K562 (cell line): ENCODE data around the gene HPX. TPM values are rescaled to one million over a fixed set of nuclear protein-coding genes. Genes with fewer than 3 reads are reported as not detected.

Source experiments
- ATF1 ChIP-seq, 2 experiments: fragments of 450-650 bp in 1 of 2; IDR thresholded peaks; 2 replicates each; pipeline ENCODE4 v1.6.1; 2016; ENCODE audit warnings: missing compliant biosample characterization in 1 of 2, missing genetic modification characterization in 1 of 2
- BHLHE40 ChIP-seq: IDR thresholded peaks from 2 replicates; pipeline ENCODE4 v1.6.1; 2011; ENCODE audit warnings: low read length, improper control_type of control experiment
- BRD4 ChIP-seq: fragments of 200-600 bp; sonication (generic); IDR thresholded peaks from 2 replicates; pipeline ENCODE4 v1.6.1; 2017; ENCODE audit warnings: inconsistent platforms
- CBFA2T3 ChIP-seq: fragments of 450-650 bp; IDR thresholded peaks from 2 replicates; pipeline ENCODE4 v1.6.1; 2017
- CEBPG ChIP-seq, 3 experiments: fragments of 200-800 bp in 1 of 3; sonication (Bioruptor generic) in 1 of 3; sonication (generic) in 1 of 3; formaldehyde crosslinking in 1 of 3; IDR thresholded peaks in 2 of 3; conservative IDR thresholded peaks in 1 of 3; 2 replicates each; pipeline versions ENCODE4 v1.6.1 to v1.8.0; 2016 to 2022; ENCODE audit warnings: missing compliant biosample characterization in 2 of 3, missing genetic modification characterization in 2 of 3, mild to moderate bottlenecking in 1 of 3, missing genetic modification reagents in 1 of 3
- CGGBP1 ChIP-seq: fragments of 250-450 bp; sonication (Bioruptor Pico); IDR thresholded peaks from 2 replicates; pipeline ENCODE4 v1.9.0; 2021; ENCODE audit warnings: mild to moderate bottlenecking
- CREB1 ChIP-seq, 2 experiments: sonication (generic) in 1 of 2; formaldehyde crosslinking in 1 of 2; IDR thresholded peaks; 2 replicates each; pipeline versions ENCODE4 v1.6.1 to v1.8.0; 2012 to 2022; ENCODE audit warnings: inconsistent platforms in 1 of 2, mild to moderate bottlenecking in 1 of 2, missing genetic modification reagents in 1 of 2, moderate library complexity in 1 of 2
- FOXJ2 ChIP-seq: fragments of 200-800 bp; sonication (Bioruptor generic); IDR thresholded peaks from 2 replicates; pipeline ENCODE4 v1.6.1; 2016; ENCODE audit warnings: missing genetic modification characterization, missing compliant biosample characterization
- GTF2E2 ChIP-seq: fragments of 200-800 bp; sonication (Bioruptor generic); IDR thresholded peaks from 2 replicates; pipeline ENCODE4 v1.6.1; 2016; ENCODE audit warnings: missing genetic modification characterization, missing compliant biosample characterization
- HCFC1 ChIP-seq: IDR thresholded peaks from 2 replicates; pipeline ENCODE4 v1.6.1; 2012; ENCODE audit warnings: low read depth, low read length, improper control_type of control experiment
- HDAC3 ChIP-seq: fragments of 450-650 bp; IDR thresholded peaks from 2 replicates; pipeline ENCODE4 v1.6.1; 2018; ENCODE audit warnings: borderline replicate concordance, mild to moderate bottlenecking, moderate library complexity; ENCODE audit not compliant: partially characterized antibody
- HMG20B ChIP-seq: fragments of 250-450 bp; sonication (Bioruptor Pico); IDR thresholded peaks from 2 replicates; pipeline ENCODE4 v1.5.0; 2021; ENCODE audit warnings: mild to moderate bottlenecking
- HMGN3 ChIP-seq: IDR thresholded peaks from 2 replicates; pipeline ENCODE4 v1.6.1; 2011; ENCODE audit warnings: borderline replicate concordance, low read depth, mild to moderate bottlenecking, mixed read lengths, low read length; ENCODE audit not compliant: insufficient read length; ENCODE audit errors: extremely low read depth
- JUND ChIP-seq, 2 experiments: IDR thresholded peaks; 2 replicates in 1 of 2; 3 replicates in 1 of 2; pipeline ENCODE4 v1.6.1; 2011; ENCODE audit warnings: borderline replicate concordance in 2 of 2, low read depth in 2 of 2, low read length in 2 of 2, improper control_type of control experiment in 1 of 2, missing biosample characterization in 1 of 2, missing genetic modification characterization in 1 of 2, missing genetic modification reagents in 1 of 2
- MIER1 ChIP-seq: fragments of 450-650 bp; IDR thresholded peaks from 2 replicates; pipeline ENCODE4 v1.6.1; 2016; ENCODE audit warnings: antibody characterized with exemption, mild to moderate bottlenecking, low read depth
- NFIX ChIP-seq: fragments of 250-450 bp; sonication (Bioruptor Pico); IDR thresholded peaks from 2 replicates; pipeline ENCODE4 v1.4.0; 2020; ENCODE audit warnings: low read depth, mild to moderate bottlenecking, moderate library complexity
- NFYB ChIP-seq: IDR thresholded peaks from 2 replicates; pipeline ENCODE4 v1.6.1; 2011; ENCODE audit warnings: mild to moderate bottlenecking, moderate library complexity; ENCODE audit not compliant: insufficient read length; ENCODE audit errors: extremely low read depth
- NR2F6 ChIP-seq: fragments of 450-650 bp; formaldehyde crosslinking; IDR thresholded peaks from 2 replicates; pipeline ENCODE4 v1.4.0; 2020; ENCODE audit warnings: mild to moderate bottlenecking
- OTX1 ChIP-seq: fragments of 450-650 bp; formaldehyde crosslinking; IDR thresholded peaks from 2 replicates; pipeline ENCODE4 v1.4.0; 2022; ENCODE audit warnings: mild to moderate bottlenecking
- PHB2 ChIP-seq: fragments of 450-650 bp; IDR thresholded peaks from 2 replicates; pipeline ENCODE4 v1.6.1; 2017; ENCODE audit warnings: low read depth
- RHOXF2B ChIP-seq: fragments of 250-450 bp; sonication (Bioruptor Pico); conservative IDR thresholded peaks from 2 replicates; pipeline ENCODE4 v1.5.1; 2021
- TFAP4 ChIP-seq: sonication (generic); formaldehyde crosslinking; IDR thresholded peaks from 2 replicates; pipeline ENCODE4 v1.8.0; 2022; ENCODE audit warnings: missing genetic modification reagents, mild to moderate bottlenecking, moderate library complexity, borderline replicate concordance
- ZBTB8A ChIP-seq: fragments of 450-650 bp; IDR thresholded peaks from 2 replicates; pipeline ENCODE4 v1.6.1; 2018; ENCODE audit warnings: mild to moderate bottlenecking, moderate library complexity; ENCODE audit not compliant: partially characterized antibody
- ZC3H8 ChIP-seq: fragments of 450-650 bp; IDR thresholded peaks from 2 replicates; pipeline ENCODE4 v1.6.1; 2017
- ZNF639 ChIP-seq, 2 experiments: fragments of 200-800 bp in 1 of 2; sonication (Bioruptor generic) in 1 of 2; sonication (generic) in 1 of 2; formaldehyde crosslinking in 1 of 2; IDR thresholded peaks in 1 of 2; conservative IDR thresholded peaks in 1 of 2; 2 replicates each; pipeline versions ENCODE4 v1.5.0 to v1.6.1; 2016 to 2020; ENCODE audit warnings: missing compliant biosample characterization in 1 of 2, missing genetic modification characterization in 1 of 2, missing genetic modification reagents in 1 of 2
- polyA plus RNA-seq, 8 experiments: library from polyadenylated mRNA; depleted of rRNA in 4 of 8; stranded (reverse) in 5 of 8; unstranded in 3 of 8; fragments of >200 nt; fragmentation: Nextera tagmentation in 2 of 8; fragmentation: Illumina TruSeq in 1 of 8; extraction: Ambion mirVana in 2 of 8; extraction: Trizol in 1 of 8; gene quantifications; 2 replicates each; pipeline versions ENCODE4 v1.2.1 to v1.2.3, GENCODE V29; 2011 to 2014; ENCODE audit warnings: inconsistent platforms in 1 of 8, missing spikeins in 1 of 8
- total RNA-seq, 7 experiments: library from RNA; depleted of rRNA in 6 of 7; stranded (reverse); fragments of >200 nt in 6 of 7; fragmentation: Illumina TruSeq in 2 of 7; extraction: Trizol in 2 of 7; gene quantifications; 2 replicates each; pipeline versions ENCODE4 v1.2.1 to v1.2.3, GENCODE V29; 2011 to 2021; ENCODE audit warnings: low replicate concordance in 1 of 7

Gene HPX
- total and polyA plus RNA-seq, 9 of the 15 experiments (the other 6 are each of a cell fraction or from before 2014, with no cell fraction given), result 0.12 to 1.2 (median 0.49) TPM; not detected in 1

- no peak for TF ChIP-seq FOXJ2
- TF ChIP-seq JUND (IDR thresholded peaks at IDR 0.05; ENCODE audit: borderline replicate concordance, low read depth, low read length), result no peak
- TF ChIP-seq JUND (tag; IDR thresholded peaks at IDR 0.05; ENCODE audit: borderline replicate concordance, low read depth, low read length), result no peak
- TF ChIP-seq ATF1 (CRISPR knock-in tag; IDR thresholded peaks at IDR 0.05), result no peak
- TF ChIP-seq ATF1 (tag; IDR thresholded peaks at IDR 0.05), result no peak
- TF ChIP-seq CBFA2T3, result no peak
- TF ChIP-seq NR2F6 (CRISPR knock-in tag), result no peak
- no peak for TF ChIP-seq GTF2E2 (tag)
- TF ChIP-seq ZBTB8A, result no peak
- no peak for TF ChIP-seq HMG20B (CRISPR knock-in tag)
- TF ChIP-seq CREB1 (IDR thresholded peaks at IDR 0.05), result no peak
- TF ChIP-seq CREB1 (CRISPR knock-in tag; IDR thresholded peaks at IDR 0.05), result no peak
- no peak for TF ChIP-seq HCFC1
- no peak for TF ChIP-seq MIER1
- peak; percentile 59 for TF ChIP-seq TFAP4 (CRISPR knock-in tag)
- TF ChIP-seq ZNF639 (CRISPR knock-in tag; conservative IDR thresholded peaks at IDR 0.05 in 1 of 2, IDR thresholded peaks at IDR 0.05 in 1 of 2), result 0 out of 4 replicates have a peak, but pooled peaks of 1 of the 2 experiments have one; percentile 58
- no peak for TF ChIP-seq OTX1 (CRISPR knock-in tag)
- TF ChIP-seq CEBPG (CRISPR knock-in tag; IDR thresholded peaks at IDR 0.05), result no peak
- no peak for TF ChIP-seq CEBPG (tag; conservative IDR thresholded peaks at IDR 0.05 in 1 of 2, IDR thresholded peaks at IDR 0.05 in 1 of 2)
- TF ChIP-seq BHLHE40, result peak; percentile 64
- no peak for TF ChIP-seq BRD4
- TF ChIP-seq HDAC3, result no peak
- no peak for TF ChIP-seq CGGBP1 (CRISPR knock-in tag)
- TF ChIP-seq PHB2, result no peak
- 0 out of 2 replicates have a peak, but pooled peaks have one; percentile 24 for TF ChIP-seq RHOXF2B (CRISPR knock-in tag)
- TF ChIP-seq HMGN3, result peak; percentile 75
- TF ChIP-seq NFIX, result no peak
- no peak for TF ChIP-seq ZC3H8
- no peak for TF ChIP-seq NFYB
Measured at GRCh38 chr11:6473451-6474412, 32.9 kb upstream of the HPX start, which contains the start of gene TRIM3 (continued).
